ENCODE data around the gene DIP2A.
"Not testable (repeated sequence)": the region's sequence is repeated elsewhere in the genome, so short reads cannot be mapped to it uniquely, and the experiment has no call there.

DIP2A gene

GRCh38 chr21:46425041-46425440 is 33.6 kb upstream of the DIP2A start:
- no peak for DNase-seq

GRCh38 chr21:46425571-46425970 is 33.1 kb upstream of the DIP2A start:
- no peak for DNase-seq

GRCh38 chr21:46426313-46427046 is 32.2 kb upstream of the DIP2A start:
- DNase-seq = no peak

- DNase-seq = no peak
These were observed 31.2 kb upstream of the DIP2A start for GRCh38 chr21:46427516-46427915.

GRCh38 chr21:46428286-46428685 is 30.4 kb upstream of the DIP2A start:
- no peak for DNase-seq

- no peak for DNase-seq
These were observed 29.5 kb upstream of the DIP2A start for GRCh38 chr21:46428987-46429710.

- DNase-seq = no peak
These were observed 28.7 kb upstream of the DIP2A start for GRCh38 chr21:46429754-46430681.

GRCh38 chr21:46431448-46431847 is 27.2 kb upstream of the DIP2A start:
- DNase-seq = no peak

GRCh38 chr21:46431884-46432488 is 26.7 kb upstream of the DIP2A start:
- no peak for DNase-seq

- not testable (repeated sequence) for DNase-seq
These were observed 25.6 kb upstream of the DIP2A start for GRCh38 chr21:46433116-46433515.

GRCh38 chr21:46434322-46434958 is 24.3 kb upstream of the DIP2A start:
- DNase-seq = no peak

- DNase-seq = no peak
These were observed 22.9 kb upstream of the DIP2A start for GRCh38 chr21:46435786-46436227.

- DNase-seq = no peak
These were observed 22.1 kb upstream of the DIP2A start for GRCh38 chr21:46436621-46437020.

GRCh38 chr21:46437096-46437498 is 21.6 kb upstream of the DIP2A start:
- no peak for DNase-seq

GRCh38 chr21:46437511-46437910 is 21.2 kb upstream of the DIP2A start:
- DNase-seq = no peak

GRCh38 chr21:46438241-46438640 is 20.4 kb upstream of the DIP2A start:
- DNase-seq = no peak

GRCh38 chr21:46439906-46440305 is 18.8 kb upstream of the DIP2A start:
- no peak for DNase-seq

- DNase-seq = no peak
These were observed 17.4 kb upstream of the DIP2A start for GRCh38 chr21:46441331-46441730.

- DNase-seq = no peak
These were observed 16.7 kb upstream of the DIP2A start for GRCh38 chr21:46441961-46442498.

- no peak for DNase-seq
These were observed 15.8 kb upstream of the DIP2A start for GRCh38 chr21:46442938-46443337.

- DNase-seq = no peak
These were observed 14.8 kb upstream of the DIP2A start for GRCh38 chr21:46443910-46444309.

GRCh38 chr21:46448108-46448507 is 10.6 kb upstream of the DIP2A start:
- DNase-seq = no peak
